Lower leg skin (tissue), 3 donors: ENCODE measurements around the gene ZMYND15.

Experiments
- CTCF ChIP-seq, 3 donors: fragments of 450-650 bp; IDR thresholded peaks; one replicate each; pipeline ENCODE4 v1.5.1; 2016; ENCODE audit warnings: antibody characterized with exemption in 3 of 3, mild to moderate bottlenecking in 3 of 3, moderate library complexity in 2 of 3
- POLR2A ChIP-seq, 2 donors: fragments of 450-650 bp; IDR thresholded peaks; one replicate each; pipeline ENCODE4 v1.6.1; 2016 to 2017; ENCODE audit warnings: antibody characterized with exemption in 2 of 2, mild to moderate bottlenecking in 1 of 2, moderate library complexity in 1 of 2

GRCh38 chr17:4720787-4721186, 18.8 kb upstream of the ZMYND15 start:
- TF ChIP-seq CTCF (IDR thresholded peaks at IDR 0.05), result no peak
- TF ChIP-seq POLR2A (IDR thresholded peaks at IDR 0.05), result no peak
